Calu3 (cell line): ENCODE results near the gene RSPH9. TPM values are rescaled to one million over a fixed set of nuclear protein-coding genes. Genes with fewer than 3 reads are reported as not detected.

Experiments used
- BruUV-seq: library from RNA; stranded (reverse); fragments of 400-500 nt; replicated peaks from 2 replicates; lab custom pipeline; 2021; lab: Mats Ljungman, UMichigan
- CTCF ChIA-PET: fragments of 300-600 bp; sonication (Branson Sonifier 250); formaldehyde crosslinking; loops from one replicate; lab custom pipeline; 2022; ENCODE audit warnings: antibody characterized with exemption; lab: Charles Lee
- DNase-seq: peaks from one replicate; pipeline ENCODE4 v3.0.0; 2022
- H3K27ac Mint-ChIP-seq: one replicate; pipeline ENCODE4 v1.8.0; 2022; ENCODE audit warnings: mixed read lengths; ENCODE audit not compliant: unreplicated experiment
- H3K27me3 Mint-ChIP-seq: one replicate; pipeline ENCODE4 v1.8.0; 2022; ENCODE audit warnings: mixed read lengths; ENCODE audit not compliant: unreplicated experiment
- H3K36me3 Mint-ChIP-seq: one replicate; pipeline ENCODE4 v1.8.0; 2022; ENCODE audit warnings: mild to moderate bottlenecking, moderate library complexity, mixed read lengths; ENCODE audit not compliant: insufficient read depth, unreplicated experiment
- H3K4me1 Mint-ChIP-seq: one replicate; pipeline ENCODE4 v1.8.0; 2022; ENCODE audit warnings: mild to moderate bottlenecking, low read depth, mixed read lengths; ENCODE audit not compliant: unreplicated experiment
- H3K4me3 Mint-ChIP-seq: one replicate; pipeline ENCODE4 v1.8.0; 2022; ENCODE audit warnings: mild to moderate bottlenecking, low read depth, moderate library complexity, mixed read lengths; ENCODE audit not compliant: unreplicated experiment
- H3K9me3 Mint-ChIP-seq: one replicate; pipeline ENCODE4 v1.8.0; 2022; ENCODE audit warnings: low read depth, mixed read lengths; ENCODE audit not compliant: unreplicated experiment
- intact Hi-C: fragments of 100-400 bp; cut with micrococcal nuclease; formaldehyde crosslinking; loops from one replicate; pipeline ENCODE4 v1.10.0; 2022; ENCODE audit not compliant: unreplicated experiment
- total RNA-seq: library from RNA; stranded (reverse); gene quantifications from 2 replicates; pipeline ENCODE4 v1.2.3, GENCODE V29; 2022
- TF ChIP-seq, protein P1 (sequence below): fragments of 200-600 bp; IDR thresholded peaks from one replicate; pipeline ENCODE4 v1.8.0; 2022; ENCODE audit warnings: antibody characterized with exemption; ENCODE audit not compliant: unreplicated experiment

RSPH9 gene
- total RNA-seq, 1 experiment from 2014 or later = 0.19 TPM

GRCh38 chr6:43608310-43608763 lies 36.5 kb upstream of the RSPH9 start:
- CTCF ChIA-PET = interaction anchor here (0.8 to 1.6 kb wide), 4 partner anchors 21 to 471 kb away, joined by 3 to 5 read pairs (median 4); partner anchors contain the start of gene GTPBP2
- H3K9me3 Mint-ChIP-seq = no peaks in the 10 kb centered on the region
- TF ChIP-seq, protein P1, sequence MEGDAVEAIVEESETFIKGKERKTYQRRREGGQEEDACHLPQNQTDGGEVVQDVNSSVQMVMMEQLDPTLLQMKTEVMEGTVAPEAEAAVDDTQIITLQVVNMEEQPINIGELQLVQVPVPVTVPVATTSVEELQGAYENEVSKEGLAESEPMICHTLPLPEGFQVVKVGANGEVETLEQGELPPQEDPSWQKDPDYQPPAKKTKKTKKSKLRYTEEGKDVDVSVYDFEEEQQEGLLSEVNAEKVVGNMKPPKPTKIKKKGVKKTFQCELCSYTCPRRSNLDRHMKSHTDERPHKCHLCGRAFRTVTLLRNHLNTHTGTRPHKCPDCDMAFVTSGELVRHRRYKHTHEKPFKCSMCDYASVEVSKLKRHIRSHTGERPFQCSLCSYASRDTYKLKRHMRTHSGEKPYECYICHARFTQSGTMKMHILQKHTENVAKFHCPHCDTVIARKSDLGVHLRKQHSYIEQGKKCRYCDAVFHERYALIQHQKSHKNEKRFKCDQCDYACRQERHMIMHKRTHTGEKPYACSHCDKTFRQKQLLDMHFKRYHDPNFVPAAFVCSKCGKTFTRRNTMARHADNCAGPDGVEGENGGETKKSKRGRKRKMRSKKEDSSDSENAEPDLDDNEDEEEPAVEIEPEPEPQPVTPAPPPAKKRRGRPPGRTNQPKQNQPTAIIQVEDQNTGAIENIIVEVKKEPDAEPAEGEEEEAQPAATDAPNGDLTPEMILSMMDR = peak; percentile 91
- H3K27me3 Mint-ChIP-seq = no peaks in the 10 kb centered on the region
- peak; percentile 83 for DNase-seq
- no TSS peak for BruUV-seq
- H3K36me3 Mint-ChIP-seq = peaks cover 69% of the 10 kb centered on the region
- peaks cover 15% of the 10 kb centered on the region for H3K4me1 Mint-ChIP-seq
- H3K4me3 Mint-ChIP-seq = no peak overlapping the region
- intact Hi-C loops = loop anchor here (1.0 kb wide), 2 partner anchors 466 to 471 kb away; no protein-coding TSS in a partner anchor
- H3K27ac Mint-ChIP-seq = peak overlapping the region; percentile 48

- Mint-ChIP-seq H3K27me3 (no peaks in the 10 kb centered on the region), H3K27ac (peak overlapping the region; percentile 15), H3K4me1 (peaks cover 15% of the 10 kb centered on the region), H3K36me3 (peaks cover 69% of the 10 kb centered on the region), H3K9me3 (no peaks in the 10 kb centered on the region), H3K4me3 (no peak overlapping the region)
- TF ChIP-seq, protein P1 = no peak
- no peak for DNase-seq
- CTCF ChIA-PET = interaction anchor here (0.8 to 1.6 kb wide), 4 partner anchors 20 to 470 kb away, joined by 3 to 5 read pairs (median 4); partner anchors contain the start of gene GTPBP2
- no TSS peak for BruUV-seq
- intact Hi-C loops = loop anchor here (1.0 kb wide), 2 partner anchors 465 to 470 kb away; no protein-coding TSS in a partner anchor
Measured at GRCh38 chr6:43608807-43609206, 36.0 kb upstream of the RSPH9 start.

DNA sequence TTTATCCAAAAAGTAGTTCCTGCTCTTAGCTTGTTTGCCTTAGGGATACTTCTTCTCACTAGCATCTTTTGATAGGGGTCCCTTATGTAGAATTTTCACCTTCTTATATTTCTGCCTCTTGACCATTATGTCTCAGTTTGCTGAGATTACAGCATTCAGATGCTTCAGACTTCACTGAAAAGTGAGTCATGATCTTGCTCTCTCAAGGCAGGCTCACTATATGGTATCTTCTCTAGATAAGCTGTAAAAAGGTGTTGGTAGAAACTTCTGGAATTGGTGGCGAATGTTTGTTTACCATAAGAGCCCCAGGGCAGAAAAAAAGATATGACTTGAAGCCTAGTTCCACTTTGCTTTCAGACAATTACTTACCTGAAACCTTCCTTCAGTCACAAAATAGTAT lies 35.4 kb upstream of the RSPH9 start:
- no peak for DNase-seq
- CTCF ChIA-PET = no interaction called here

GRCh38 chr6:43610431-43610830 lies 34.4 kb upstream of the RSPH9 start:
- H3K9me3 Mint-ChIP-seq = no peaks in the 10 kb centered on the region
- DNase-seq = no peak
- H3K36me3 Mint-ChIP-seq = peaks cover 74% of the 10 kb centered on the region
- no peak overlapping the region for H3K27ac Mint-ChIP-seq
- no peak overlapping the region for H3K4me3 Mint-ChIP-seq
- TF ChIP-seq, protein P1 = no peak
- no TSS peak for BruUV-seq
- CTCF ChIA-PET = interaction anchor here (1.5 kb wide), 2 partner anchors 9 to 19 kb away, joined by 3 to 4 read pairs; no protein-coding TSS in a partner anchor
- H3K27me3 Mint-ChIP-seq = no peaks in the 10 kb centered on the region
- H3K4me1 Mint-ChIP-seq = peaks cover 15% of the 10 kb centered on the region
- intact Hi-C loops = no loop called here

More for the DNA sequence above, 35.4 kb upstream of the RSPH9 start:
- Mint-ChIP-seq H3K27ac (no peak overlapping the region), H3K4me1 (peaks cover 15% of the 10 kb centered on the region), H3K27me3 (no peaks in the 10 kb centered on the region), H3K9me3 (no peaks in the 10 kb centered on the region), H3K36me3 (peaks cover 70% of the 10 kb centered on the region), H3K4me3 (no peak overlapping the region)
- no TSS peak for BruUV-seq
- TF ChIP-seq, protein P1 = no peak
- intact Hi-C loops = no loop called here
